HG02981 (cell line): Measurements from ENCODE around the gene FANCM.
"Not testable (repeated sequence)": the region's sequence is repeated elsewhere in the genome, so short reads cannot be mapped to it uniquely, and the experiment has no call there.

Experiments
- ATAC-seq: cut with Tn5 transposase; IDR thresholded peaks from one replicate; pipeline ENCODE4 v1.9.1; 2021; ENCODE audit warnings: mild to moderate bottlenecking, moderate library complexity; ENCODE audit not compliant: unreplicated experiment

FANCM gene

GRCh38 chr14:45142083-45142482, 6.4 kb downstream of the FANCM start:
- not testable (repeated sequence) for ATAC-seq

DNA sequence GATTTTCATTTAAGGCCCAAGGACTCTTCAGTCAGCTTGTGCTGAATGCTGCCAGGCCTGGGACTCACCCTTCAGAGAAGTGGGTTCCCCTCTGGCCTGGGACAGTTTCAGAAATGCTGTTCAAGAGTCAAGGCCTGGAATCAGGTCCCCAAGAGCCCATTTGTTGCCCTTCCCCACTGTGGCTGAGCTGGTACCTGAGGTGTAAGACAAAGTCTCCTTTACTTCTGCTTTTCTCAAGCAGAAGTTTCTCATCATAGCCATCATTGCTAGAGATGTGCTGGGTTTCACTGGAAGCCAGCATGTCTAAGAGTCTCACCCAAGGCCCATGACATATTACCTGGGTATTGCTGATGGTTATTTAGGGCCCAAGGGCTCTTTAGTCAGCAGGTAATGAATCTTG, 8.9 kb downstream of the FANCM start:
- ATAC-seq: peak; percentile 55

GRCh38 chr14:45145214-45145613, 9.5 kb downstream of the FANCM start:
- ATAC-seq: peak; percentile 37

DNA sequence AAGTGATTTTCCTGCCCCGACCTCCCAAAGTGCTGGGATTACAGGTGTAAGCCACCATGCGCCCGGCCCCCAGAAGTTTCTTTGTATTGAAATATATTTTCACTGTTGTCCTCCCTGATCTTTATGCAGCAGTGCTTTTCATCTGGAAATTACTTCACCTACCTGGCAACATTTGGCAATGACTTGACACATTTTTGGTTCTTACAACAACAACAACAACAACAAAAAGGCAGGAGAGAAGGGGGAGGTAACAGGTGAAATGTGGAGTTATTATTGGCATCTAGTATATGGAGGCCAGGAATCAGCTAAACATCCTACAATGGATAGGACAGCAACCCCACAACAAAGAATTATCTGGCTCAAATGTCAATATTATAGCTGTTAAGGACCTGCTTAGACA, 13.9 kb downstream of the FANCM start:
- ATAC-seq: no peak

DNA sequence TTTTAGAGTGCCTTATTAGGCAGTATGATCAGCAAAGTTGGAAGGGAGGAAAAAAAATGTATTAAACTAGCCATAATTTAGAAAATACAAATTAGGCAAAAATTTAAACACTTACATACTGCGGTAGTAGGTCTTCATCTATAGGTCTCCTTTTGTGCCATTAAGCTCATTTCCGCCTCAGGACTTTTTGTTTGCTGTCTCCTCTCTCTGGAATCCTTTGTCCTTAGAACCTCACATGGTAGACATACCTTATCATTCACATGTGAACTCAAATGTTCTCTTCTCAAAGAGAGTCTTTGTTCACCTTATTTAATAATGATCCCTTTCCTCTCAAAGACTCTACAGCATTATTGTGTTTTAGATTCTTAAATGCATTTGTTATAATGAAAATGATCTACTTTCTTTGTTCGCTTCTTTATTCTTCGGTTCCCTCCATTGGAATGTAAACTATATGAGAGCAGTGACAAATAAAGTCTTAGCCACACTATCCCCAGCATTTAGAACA, 14.7 kb downstream of the FANCM start:
- no peak for ATAC-seq

DNA sequence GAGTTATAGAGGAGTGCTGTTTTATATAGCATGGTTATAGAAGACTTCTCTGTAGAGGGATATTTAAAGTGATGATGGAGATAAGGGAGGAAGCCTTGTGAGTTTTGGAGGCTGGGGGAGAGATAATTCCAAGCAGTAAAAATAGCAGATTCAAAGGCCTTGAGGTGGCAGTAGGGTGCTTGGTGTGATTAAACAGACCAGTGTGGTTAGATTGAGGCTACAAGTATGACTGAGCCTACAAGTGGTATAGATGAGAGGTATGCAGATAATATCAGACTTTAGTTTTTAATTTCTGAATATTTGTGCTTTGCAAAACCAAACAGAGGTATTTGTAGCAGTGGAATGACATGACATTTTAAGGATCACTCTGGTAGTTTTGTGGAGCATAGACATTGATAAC, 20.3 kb downstream of the FANCM start:
- ATAC-seq: peak; percentile 77

- no peak for ATAC-seq
Measured at GRCh38 chr14:45169906-45170305, 34.2 kb downstream of the FANCM start.

- ATAC-seq: no peak
Measured at GRCh38 chr14:45177076-45177475, 41.3 kb downstream of the FANCM start.

GRCh38 chr14:45181329-45181728, 45.6 kb downstream of the FANCM start:
- ATAC-seq: no peak

DNA sequence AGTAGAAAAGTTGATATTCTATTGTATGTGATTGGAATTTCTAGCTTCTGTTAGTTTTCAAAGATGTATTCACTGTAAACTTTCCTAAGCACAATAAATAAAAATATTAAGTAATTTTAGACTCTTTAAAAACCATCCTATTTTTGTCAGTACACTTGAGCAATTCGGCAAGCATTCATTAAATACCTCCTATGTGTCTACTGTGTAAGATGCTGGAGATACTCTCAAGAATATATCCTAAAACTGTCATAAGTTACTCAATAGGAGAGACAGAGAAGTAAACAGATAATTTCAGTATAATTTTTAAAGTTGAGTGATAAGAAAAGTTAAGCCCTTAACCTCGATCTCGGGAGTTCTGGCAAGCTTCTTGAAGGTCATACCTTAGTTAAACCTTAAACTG, 46.1 kb downstream of the FANCM start:
- no peak for ATAC-seq

GRCh38 chr14:45185100-45185814, 49.5 kb downstream of the FANCM start:
- no peak for ATAC-seq

GRCh38 chr14:45194964-45195363, 59.2 kb downstream of the FANCM start:
- ATAC-seq: peak; percentile 48

GRCh38 chr14:45198551-45198950, 62.8 kb downstream of the FANCM start:
- no peak for ATAC-seq

GRCh38 chr14:45199230-45199629, 63.5 kb downstream of the FANCM start:
- ATAC-seq: no peak

GRCh38 chr14:45201905-45202304, 66.2 kb downstream of the FANCM start:
- ATAC-seq: no peak

GRCh38 chr14:45204241-45204640, 68.5 kb downstream of the FANCM start:
- ATAC-seq: no peak

DNA sequence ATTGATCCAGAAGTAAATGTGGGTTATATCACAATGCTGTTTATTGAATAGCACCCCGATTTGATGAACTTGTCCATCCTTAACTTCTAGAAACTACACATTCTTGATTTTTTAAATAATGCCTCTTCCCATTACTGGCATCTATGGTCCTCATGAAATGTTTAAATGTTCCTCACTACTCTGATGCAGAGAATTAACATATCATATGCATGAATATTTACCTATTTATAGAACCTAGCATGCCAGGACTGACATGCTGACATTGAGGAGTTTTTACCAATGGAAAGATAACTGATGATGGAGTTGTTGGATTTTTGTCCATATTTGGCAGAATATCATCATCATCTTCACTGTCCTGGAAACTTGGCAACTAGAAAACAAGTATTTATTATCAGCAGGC, 74.4 kb downstream of the FANCM start:
- ATAC-seq: no peak

- ATAC-seq: no peak
Measured at GRCh38 chr14:45211295-45211694, 75.6 kb downstream of the FANCM start.

DNA sequence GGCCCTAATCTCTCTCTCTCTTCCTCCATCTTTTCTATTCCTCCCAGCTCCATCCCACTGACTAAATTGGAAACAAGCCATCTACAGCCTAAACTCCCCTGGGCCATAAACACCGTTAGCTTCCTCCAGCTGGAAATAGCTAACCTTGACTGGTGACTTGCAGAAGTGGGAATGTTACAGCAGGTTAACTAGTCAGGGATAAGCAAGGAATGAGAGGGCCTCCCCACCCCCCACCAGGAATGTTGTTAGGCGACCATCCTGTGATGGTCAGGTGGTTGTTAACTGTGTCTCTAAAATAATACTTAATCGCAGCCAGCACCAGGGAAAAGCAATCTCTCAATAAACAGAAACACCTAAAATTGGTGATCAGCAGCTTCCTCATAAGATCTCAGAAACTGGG, 76.5 kb downstream of the FANCM start:
- no peak for ATAC-seq

DNA sequence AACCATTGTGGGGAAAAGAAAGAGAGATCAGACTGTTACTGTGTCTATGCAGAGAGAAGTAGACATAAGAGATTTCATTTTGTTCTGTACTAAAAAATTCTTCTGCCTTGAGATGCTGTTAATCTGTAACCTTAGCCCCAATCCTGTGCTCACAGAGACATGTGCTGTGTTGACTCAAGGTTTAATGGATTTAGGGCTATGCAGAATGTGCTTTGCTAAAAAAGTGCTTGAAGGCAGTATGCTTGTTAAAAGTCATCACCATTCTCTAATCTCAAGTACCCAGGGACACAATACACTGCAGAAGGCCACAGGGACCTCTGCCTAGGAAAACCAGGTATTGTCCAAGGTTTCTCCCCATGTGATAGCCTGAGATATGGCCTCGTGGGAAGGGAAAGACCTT, 78.0 kb downstream of the FANCM start:
- ATAC-seq: not testable (repeated sequence)

GRCh38 chr14:45214341-45214740, 78.6 kb downstream of the FANCM start:
- not testable (repeated sequence) for ATAC-seq

DNA sequence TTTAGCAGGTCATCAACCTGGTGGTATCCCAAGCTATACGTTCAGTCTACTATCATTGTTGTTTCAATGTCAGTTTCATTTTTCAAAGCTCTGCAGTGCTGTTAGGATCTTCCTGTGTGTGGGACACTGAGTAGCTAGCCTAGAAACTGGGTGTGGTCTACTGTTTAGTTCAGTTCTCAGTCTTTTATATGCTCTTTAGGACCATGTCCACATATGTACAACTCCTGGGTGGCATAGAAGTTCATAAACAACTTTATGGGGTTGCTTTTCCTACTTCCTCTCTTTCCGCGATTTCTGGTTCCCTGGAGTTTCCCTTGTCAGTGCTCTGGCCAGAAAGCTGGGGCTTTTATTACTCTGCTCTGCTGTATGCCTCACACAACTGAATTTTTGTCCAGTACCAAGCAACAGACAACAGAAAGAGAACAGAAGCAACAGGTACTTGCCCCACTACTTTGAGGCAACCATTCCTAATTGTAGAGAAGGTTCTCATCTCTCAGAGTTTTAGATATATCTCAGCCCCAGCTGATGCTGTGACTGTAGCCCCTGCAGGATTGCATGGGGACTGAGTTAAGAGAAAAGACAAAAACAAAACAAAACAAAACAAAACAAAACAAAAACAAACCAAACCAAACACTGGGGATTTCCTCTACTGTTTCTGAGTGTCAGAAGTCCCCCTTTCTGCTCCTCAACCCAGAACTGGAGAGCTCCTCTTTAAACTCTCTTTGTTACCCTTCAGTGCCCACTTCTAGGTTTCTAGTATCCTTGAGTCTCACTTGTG, 86.9 kb downstream of the FANCM start:
- ATAC-seq: no peak
